Parathyroid adenoma (tissue), 2 donors: Measurements from ENCODE around the gene KNOP1.

ENCODE experiments used
- H2AFZ ChIP-seq: fragments of 300-600 bp; sonication (generic); one replicate; pipeline ENCODE4 v1.7.0; 2017; ENCODE audit warnings: antibody characterized with exemption, mild to moderate bottlenecking
- H3K27ac ChIP-seq: fragments of 300-600 bp; sonication (generic); one replicate; pipeline ENCODE4 v1.7.0; 2017
- H3K27me3 ChIP-seq: fragments of 300-600 bp; sonication (generic); one replicate; pipeline ENCODE4 v1.7.0; 2017; ENCODE audit warnings: low read length; ENCODE audit not compliant: control insufficient read depth, insufficient read depth
- H3K36me3 ChIP-seq: fragments of 300-600 bp; sonication (generic); one replicate; pipeline ENCODE4 v1.7.0; 2017; ENCODE audit warnings: low read length; ENCODE audit not compliant: control insufficient read depth, insufficient read depth
- H3K4me1 ChIP-seq: fragments of 300-600 bp; sonication (generic); one replicate; pipeline ENCODE4 v1.7.0; 2017; ENCODE audit warnings: control low read depth
- H3K4me2 ChIP-seq: fragments of 300-600 bp; sonication (generic); one replicate; pipeline ENCODE4 v1.7.0; 2017; ENCODE audit warnings: low read length
- H3K4me3 ChIP-seq: fragments of 300-600 bp; sonication (generic); one replicate; pipeline ENCODE4 v1.7.0; 2017; ENCODE audit warnings: low read depth, low read length
- H3K79me2 ChIP-seq: fragments of 300-600 bp; sonication (generic); one replicate; pipeline ENCODE4 v1.7.0; 2017; ENCODE audit warnings: control low read depth
- H3K9ac ChIP-seq: fragments of 300-600 bp; sonication (generic); one replicate; pipeline ENCODE4 v1.7.0; 2017; ENCODE audit warnings: mild to moderate bottlenecking
- H3K9me3 ChIP-seq: fragments of 300-600 bp; sonication (generic); one replicate; pipeline ENCODE4 v1.7.0; 2017; ENCODE audit warnings: low read length; ENCODE audit not compliant: control insufficient read depth
- CTCF ChIP-seq: fragments of 300-600 bp; sonication (generic); IDR thresholded peaks from one replicate; pipeline ENCODE4 v1.7.0; 2017; ENCODE audit warnings: antibody characterized with exemption, mild to moderate bottlenecking
- donor health status: primary hyperparathyroidism.

Gene KNOP1

GRCh38 chr16:19749571-19750080 is 31.6 kb upstream of the KNOP1 start:
- no peak for TF ChIP-seq CTCF
- peak overlapping the region; percentile 29 for H3K27ac ChIP-seq

GRCh38 chr16:19748389-19749168 is 30.6 kb upstream of the KNOP1 start:
- Histone ChIP-seq H3K4me3 (no peak overlapping the region), H3K4me2 (peak overlapping the region; percentile 48), H3K27ac (peak overlapping the region; percentile 29), H3K9ac (no peak overlapping the region), H3K27me3 (no peaks in the 10 kb centered on the region), H3K9me3 (no peaks in the 10 kb centered on the region), H3K4me1 (peaks cover 11% of the 10 kb centered on the region), H2AFZ (peak overlapping the region; percentile 2), H3K79me2 (peaks cover 3% of the 10 kb centered on the region), H3K36me3 (no peaks in the 10 kb centered on the region)
- TF ChIP-seq CTCF: no peak

More at GRCh38 chr16:19749571-19750080, 31.6 kb upstream of the KNOP1 start:
- Histone ChIP-seq H3K9me3 (no peaks in the 10 kb centered on the region), H3K4me2 (no peak overlapping the region), H3K4me3 (no peak overlapping the region), H3K27me3 (no peaks in the 10 kb centered on the region), H3K9ac (no peak overlapping the region), H2AFZ (no peak overlapping the region), H3K4me1 (peaks cover 9% of the 10 kb centered on the region), H3K36me3 (no peaks in the 10 kb centered on the region), H3K79me2 (peaks cover 3% of the 10 kb centered on the region)

GRCh38 chr16:19746561-19746960 is 28.5 kb upstream of the KNOP1 start:
- Histone ChIP-seq H3K4me1 (peaks cover 7% of the 10 kb centered on the region), H2AFZ (no peak overlapping the region), H3K79me2 (peaks cover 3% of the 10 kb centered on the region), H3K9ac (no peak overlapping the region), H3K4me2 (no peak overlapping the region), H3K9me3 (no peaks in the 10 kb centered on the region), H3K27ac (peak overlapping the region; percentile 24), H3K27me3 (no peaks in the 10 kb centered on the region), H3K36me3 (no peaks in the 10 kb centered on the region), H3K4me3 (no peak overlapping the region)
- TF ChIP-seq CTCF: no peak

- Histone ChIP-seq H3K9ac (no peak overlapping the region), H3K4me2 (no peak overlapping the region), H3K4me3 (no peak overlapping the region), H3K9me3 (no peaks in the 10 kb centered on the region), H3K79me2 (no peaks in the 10 kb centered on the region), H3K4me1 (peaks cover 5% of the 10 kb centered on the region), H3K36me3 (no peaks in the 10 kb centered on the region), H3K27ac (no peak overlapping the region), H3K27me3 (no peaks in the 10 kb centered on the region), H2AFZ (no peak overlapping the region)
- no peak for TF ChIP-seq CTCF
Observed at GRCh38 chr16:19745286-19746010, 27.4 kb upstream of the KNOP1 start.
